DMS53 treated with DMSO at 0.1 percent for 48 hours (cell line): ENCODE results near the gene ESPNL.

Experiments used
- DNase-seq: peaks from one replicate; lab custom pipeline; 2025; ENCODE audit not compliant: unreplicated experiment; lab: John Stamatoyannopoulos, UW

The ESPNL gene

DNA sequence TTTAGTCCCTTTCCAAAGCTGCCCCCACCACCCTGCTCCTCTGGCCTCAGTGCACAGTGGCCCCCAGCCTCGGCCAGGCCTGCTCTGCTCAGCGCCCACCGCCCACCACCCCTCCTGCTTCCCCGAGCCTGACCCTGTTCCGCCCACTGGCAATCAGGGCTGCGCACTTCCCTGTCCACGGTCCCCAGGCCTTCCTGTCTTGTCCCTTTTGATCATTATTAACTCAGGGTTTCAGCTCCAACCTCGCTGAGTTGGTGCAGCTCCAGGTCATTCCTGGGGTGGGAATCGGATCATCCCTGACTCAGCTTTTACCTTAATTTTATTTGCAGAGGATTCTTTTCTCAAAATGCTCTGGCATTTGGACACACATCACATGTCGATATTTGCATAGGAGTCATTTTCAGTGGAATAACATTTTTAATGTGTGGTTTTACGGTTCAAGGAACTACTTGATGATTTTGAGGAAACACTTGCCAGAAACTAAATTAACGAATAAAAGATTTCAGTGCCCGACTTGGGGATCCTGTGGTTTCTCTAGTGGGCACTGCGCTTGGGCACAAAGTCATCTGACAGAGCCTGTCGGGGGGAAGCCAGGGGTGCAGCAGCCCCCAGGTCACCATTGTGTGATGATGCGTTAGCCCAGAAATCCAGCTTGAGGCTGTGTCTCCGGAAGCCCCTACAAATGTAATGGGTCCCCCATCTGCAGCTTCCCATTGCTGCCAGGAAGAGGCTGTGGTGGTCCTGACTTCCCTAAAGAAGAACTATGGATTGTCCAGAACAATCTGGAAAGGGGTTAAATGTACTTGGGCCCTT, 1.0 kb upstream of the ESPNL start:
- DNase-seq = no peak

DNA sequence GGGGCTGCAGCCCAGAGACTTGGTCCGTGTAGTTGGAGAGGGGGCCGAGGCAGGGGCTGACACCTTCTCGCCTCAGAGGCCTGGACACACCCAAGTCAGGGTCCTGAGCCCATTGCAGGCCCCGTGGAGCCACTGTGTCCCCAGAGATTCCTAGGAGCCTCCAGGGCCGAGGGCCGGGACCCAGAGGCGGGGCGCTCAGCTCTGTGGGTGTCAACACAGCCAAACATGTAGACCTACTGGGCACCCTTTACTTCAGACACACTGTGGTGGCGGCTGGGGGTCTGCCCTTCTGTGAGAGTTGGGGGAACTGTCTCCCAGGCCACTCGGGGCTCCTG, 459 bp upstream of the ESPNL start:
- DNase-seq = no peak

DNA sequence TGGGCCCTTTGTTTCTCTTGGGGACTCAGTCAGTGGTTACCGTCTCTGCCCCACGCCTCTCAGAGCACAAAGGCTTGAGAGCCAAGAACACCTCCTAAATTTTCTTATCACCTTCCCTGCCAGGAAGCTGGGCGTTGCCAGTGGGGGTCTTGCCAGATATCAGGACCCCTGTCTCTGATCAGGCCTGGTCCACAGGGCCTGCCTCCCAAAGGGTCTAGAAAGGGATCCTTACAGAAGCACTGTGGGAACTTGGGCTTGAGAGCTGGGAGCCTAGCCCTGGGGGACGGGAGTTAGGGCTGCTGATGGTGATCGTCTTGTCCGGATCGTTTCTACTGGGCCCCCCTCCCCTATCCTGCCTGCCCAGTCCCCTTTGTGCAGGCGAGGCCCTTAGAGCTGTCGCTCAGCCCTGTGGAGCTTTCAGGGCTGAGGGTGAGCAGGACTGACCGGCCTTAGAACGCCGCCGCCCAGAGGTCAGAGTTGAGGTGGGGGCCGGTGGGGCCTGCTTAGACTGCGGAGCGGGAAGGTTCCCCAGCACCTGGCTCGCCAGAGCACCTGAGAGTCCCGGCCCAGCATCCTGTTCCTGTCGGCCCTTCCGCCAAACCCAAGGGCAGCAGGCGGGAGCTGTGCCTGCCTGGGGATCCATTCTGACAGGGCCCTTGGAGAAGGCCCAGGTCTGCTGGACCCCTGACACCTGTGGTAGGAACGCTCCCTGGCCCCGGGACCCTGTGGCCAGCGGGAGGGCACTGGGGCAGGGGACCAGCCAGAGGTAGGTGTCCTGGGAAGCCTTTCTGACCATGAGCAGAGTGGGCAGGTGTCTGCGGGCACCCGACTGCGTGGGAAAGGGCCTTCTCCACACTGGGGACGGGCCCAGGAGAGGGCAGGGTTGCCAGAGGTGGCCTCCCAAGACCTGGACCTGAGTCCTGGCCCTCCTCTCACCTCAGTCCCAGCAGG, 956 bp downstream of the ESPNL start:
- no peak for DNase-seq

DNA sequence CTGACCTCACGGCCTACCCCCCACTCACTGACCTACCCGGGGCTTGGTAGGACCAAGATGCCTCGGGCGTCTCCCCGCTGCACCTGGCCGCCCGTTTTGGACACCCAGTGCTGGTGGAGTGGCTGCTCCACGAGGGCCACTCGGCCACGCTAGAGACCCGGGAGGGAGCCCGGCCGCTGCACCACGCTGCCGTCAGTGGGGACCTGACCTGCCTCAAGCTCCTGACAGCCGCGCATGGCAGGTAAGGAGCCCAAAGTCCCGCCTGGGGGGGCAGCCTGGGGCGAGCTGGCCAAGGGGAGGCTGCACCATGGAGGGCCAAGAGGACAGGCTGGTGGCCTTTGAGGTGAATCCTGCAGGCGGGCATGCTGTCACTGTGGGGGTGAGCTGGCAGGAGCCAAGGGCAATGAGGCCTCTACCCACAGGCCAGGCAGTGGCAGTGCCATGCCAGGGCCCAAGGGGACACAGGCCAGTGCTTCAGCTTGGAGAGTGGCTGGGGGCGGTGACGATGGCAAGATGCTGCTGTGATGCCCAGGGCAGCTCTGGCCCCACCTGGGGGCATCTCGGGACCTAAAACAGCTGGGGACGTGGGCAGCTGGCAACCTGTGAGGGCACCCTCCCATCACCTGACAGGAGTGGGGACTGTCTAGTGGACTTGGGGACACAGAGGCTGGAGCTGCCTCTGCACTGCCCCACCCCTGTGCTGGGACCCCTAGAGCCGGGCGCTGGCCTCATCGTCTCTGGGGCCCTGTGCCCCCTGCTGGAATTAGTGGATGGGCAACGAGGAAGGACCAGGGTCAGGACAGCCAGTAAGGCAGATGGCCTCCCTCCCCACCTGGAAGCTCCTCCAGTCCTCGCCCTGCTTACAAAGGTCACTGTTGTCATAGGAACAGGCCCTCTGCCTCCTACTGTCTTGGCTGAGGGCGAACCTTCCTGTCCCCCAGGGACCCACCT, 2.0 kb downstream of the ESPNL start:
- no peak for DNase-seq

DNA sequence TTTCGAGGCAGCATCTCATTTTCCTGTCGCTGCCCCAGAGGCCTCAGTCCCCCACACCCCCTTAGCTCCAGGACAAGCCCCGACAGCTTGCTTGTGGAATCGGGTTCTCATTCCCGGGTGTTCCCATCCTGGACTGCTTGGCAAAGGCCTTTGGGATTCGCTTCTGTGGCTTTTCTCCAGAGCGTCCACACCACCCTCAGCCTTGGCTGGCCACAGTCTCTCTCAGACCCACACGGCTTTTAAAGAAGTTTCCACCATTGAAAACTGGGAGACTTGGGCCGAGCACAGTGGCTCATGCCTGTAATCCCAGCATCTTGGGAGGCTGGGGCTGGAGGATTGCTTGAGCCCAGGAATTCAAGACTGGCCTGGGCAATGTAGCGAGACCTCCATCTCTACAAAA, 2.7 kb downstream of the ESPNL start:
- no peak for DNase-seq

DNA sequence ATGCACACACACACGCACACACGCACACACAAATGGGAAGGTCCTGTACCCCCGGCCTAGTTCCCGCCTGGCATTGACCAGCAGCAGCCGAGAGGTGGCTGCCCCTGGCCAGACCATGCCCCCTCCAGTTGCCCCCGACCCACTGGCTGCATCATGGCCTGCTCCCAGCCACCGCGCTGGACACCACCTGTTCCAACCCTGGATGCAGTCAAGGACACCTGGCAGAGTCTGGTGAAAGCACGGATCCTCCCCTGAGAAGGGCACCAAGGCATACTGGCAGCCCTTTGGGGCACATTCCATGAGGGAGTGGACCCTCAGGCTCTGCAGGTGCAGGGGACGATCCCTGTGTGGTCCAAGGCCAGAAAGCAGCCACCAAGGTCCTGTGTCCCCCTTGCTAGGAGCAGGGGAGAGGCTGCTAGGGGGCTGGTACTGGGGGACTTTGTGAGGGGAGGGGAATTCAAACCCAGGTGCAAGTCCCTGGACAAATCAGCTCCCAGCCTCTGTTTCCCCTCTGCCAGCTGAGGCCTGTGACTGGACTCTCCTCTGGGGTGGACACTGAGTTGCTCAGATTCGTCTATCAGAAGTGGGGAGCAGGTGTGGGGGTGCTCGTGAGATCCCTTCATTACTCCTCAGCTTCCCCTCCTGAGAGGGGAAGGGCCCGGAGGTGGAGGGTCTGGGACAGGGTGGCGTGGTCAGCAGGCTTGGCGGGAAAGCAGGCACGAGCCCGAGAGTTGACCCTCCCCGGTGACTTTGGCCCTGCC, 3.5 kb downstream of the ESPNL start:
- no peak for DNase-seq

DNA sequence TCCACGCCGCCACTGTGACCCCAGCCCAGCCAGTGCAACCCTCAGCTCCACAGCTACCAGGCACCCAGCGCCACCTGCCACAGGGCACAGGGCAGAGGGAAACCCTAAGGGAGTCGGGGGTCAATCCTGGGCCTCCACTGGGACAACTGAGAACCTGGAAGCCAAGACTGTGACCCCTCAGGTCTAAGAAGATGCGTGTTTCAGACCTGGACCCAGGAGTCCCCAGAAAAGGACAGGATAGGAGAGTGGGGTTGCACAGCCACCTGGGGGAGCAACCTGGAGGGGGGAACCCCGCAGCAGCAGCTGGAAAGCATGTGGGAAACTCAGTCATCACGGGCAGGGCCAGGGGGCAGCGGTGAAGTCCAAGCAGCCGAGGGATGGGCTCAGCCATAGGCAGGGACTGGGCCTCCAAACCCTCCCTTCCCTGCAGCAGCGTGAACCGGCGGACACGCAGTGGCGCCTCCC, 4.1 kb downstream of the ESPNL start:
- no peak for DNase-seq

DNA sequence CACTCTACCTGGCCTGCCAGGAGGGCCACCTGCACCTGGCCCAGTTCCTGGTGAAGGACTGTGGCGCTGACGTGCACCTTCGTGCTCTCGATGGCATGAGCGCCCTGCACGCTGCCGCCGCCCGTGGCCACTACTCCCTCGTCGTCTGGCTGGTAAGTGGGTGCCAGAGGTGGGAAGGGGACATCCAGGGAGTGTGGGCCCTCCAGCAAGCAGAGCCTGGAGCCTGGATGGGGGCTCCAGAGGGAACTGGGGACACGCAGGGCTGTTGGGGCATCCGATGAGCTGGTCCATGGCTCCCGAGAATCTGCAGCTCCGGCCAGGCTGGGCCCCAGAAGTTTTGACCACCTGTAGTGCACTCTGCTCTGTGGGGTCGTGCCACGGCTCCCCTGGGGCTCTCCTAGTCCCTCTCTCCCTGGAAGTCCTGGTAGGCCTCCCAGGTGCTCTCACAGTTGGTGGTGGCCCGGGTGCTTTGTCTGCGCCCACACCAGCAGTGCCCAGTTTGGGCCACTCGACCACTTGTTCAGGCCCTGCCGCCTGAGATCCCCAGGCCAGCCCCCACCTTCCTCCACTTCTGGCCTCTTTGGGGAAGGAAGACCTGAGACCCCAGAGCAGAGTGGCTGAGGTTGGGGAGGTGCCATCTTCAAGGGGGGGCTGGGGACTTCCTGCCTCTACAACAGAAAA, 4.7 kb downstream of the ESPNL start:
- DNase-seq = no peak

DNA sequence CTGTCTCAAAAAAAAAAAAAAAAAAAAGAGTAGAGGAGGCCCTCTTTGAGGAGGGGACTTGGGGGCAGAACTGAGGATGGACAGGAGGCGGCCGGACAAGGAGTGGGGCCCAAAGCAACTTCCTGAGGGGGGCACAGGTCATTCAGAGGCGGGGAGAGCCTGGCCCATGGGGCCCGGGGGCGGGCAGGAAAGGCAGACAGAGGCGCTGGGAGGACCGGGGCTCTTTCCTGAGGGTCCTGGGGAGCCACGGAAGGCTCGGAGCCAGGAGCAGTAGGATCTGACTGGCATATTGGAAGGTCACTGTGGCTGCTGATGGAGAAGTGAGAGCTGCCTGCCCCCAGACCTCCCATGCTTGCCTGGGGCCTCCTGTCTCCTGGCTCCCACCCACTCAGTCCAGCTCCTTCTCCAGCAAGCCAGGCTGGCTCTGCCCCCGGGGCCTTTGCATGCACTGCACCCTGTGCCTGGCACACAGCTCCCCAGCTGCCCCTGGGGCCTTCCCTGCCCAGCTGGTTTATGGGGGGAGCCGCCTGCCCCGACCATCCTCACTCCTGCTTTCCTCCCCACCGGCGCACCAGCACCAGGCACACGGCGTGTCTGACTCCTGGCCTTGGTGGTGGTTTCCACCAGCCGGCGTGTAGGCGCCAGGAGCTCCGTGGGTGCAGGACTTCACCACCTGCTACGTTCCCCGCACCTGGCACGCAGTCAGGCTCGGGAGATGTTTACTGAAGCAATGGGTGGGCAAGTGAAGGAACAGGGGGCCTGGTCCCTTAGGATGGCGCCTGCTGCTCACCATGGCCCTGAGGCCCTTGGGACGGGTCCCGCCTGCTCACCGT, 5.6 kb downstream of the ESPNL start:
- DNase-seq = no peak

DNA sequence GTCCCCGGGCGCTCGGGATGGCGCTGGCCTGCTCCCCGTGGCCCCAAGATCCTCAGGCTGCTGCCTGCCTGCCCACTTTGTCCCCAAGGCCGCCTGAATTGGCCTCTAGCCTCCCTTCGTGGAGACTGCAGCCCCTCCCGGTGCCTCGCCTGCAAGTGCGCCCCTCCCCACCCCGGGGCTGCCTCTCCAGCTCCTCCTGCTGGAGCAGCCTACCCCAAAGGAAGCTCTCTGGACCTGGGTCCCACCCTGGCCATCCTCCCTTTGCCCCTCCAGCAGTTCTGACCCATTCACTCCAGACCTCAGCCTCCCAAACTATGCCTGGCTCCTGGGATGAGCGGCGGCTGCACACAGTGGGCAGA, 6.2 kb downstream of the ESPNL start:
- DNase-seq = no peak

DNA sequence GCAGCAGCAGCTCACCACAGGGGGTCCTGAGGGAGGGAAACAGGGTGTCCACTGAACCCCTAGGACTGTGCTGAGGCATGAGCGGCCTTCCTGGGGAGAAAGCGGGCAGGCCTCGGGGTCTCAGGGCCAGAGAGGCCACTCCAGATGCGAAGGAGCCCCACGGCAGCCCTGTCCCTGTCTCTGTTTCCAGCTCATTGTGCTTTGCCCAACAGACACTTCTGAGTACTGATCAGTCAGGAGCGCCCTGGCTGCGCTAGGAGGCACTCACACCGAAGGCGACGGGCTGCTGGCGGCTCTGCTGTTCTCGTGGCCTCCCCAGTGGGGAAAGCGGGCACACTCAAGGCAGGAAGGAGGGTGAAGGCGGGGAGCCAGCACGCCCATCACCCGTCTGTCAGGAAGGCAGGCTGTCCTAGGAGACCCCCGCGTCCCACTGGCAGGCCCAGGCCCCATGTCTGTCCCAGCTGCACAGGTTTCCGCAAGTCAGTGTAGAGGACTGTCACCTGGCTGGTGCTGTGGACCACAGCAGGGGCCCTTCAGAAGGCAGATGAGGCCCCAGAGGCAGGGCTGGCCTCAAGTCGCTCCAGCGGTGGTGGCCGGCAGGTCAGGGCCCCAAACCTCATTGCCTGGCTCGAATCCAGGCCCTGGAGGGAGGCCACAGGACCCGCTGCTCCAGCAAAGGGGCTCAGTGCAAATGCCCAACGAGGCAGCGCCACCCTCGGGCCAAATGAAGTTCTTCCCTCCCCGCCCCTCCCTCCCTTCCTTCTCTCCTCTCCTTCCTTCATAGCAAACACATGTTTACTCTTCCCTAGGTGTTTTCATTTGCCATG, 6.8 kb downstream of the ESPNL start:
- peak; percentile 85 for DNase-seq

DNA sequence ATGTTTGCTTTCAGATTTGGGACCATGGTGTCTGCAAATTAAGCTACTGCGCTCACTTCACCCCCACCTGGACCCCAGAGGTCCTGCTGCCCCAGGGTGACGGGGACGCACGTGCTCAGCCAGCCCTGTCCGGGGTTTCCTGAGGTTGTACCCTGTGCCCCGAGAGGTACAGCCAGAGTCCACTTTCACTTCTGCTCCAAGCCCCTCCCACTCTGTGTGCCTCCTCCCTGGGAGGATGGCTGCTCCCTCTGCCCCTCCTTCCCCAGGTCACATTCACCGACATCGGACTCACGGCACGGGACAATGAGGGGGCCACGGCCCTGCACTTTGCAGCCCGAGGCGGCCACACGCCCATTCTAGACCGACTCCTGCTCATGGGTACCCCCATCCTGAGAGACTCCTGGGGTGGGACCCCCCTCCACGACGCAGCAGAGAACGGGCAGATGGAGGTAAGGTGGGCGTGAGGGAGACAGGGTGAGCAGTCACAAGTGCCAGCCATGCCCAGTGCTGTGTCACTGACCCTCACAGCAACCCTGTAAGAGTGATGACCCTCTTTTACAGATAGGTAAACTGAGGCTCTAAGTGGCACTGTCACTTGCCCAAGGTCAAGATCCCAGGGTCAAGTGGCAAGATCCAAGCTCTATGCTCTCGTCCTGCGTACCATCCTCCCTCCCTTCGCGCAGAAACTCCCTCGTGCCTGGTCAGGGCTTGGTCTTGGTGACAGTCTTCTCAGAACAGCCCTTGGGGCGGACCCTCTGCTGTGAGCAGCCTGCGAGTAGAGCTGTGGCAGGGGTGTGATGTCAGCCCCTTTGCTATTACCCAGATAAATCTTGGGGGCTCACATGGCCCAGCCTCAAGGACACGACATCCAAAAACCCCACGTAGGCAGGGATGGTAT, 7.6 kb downstream of the ESPNL start:
- DNase-seq = peak; percentile 85

DNA sequence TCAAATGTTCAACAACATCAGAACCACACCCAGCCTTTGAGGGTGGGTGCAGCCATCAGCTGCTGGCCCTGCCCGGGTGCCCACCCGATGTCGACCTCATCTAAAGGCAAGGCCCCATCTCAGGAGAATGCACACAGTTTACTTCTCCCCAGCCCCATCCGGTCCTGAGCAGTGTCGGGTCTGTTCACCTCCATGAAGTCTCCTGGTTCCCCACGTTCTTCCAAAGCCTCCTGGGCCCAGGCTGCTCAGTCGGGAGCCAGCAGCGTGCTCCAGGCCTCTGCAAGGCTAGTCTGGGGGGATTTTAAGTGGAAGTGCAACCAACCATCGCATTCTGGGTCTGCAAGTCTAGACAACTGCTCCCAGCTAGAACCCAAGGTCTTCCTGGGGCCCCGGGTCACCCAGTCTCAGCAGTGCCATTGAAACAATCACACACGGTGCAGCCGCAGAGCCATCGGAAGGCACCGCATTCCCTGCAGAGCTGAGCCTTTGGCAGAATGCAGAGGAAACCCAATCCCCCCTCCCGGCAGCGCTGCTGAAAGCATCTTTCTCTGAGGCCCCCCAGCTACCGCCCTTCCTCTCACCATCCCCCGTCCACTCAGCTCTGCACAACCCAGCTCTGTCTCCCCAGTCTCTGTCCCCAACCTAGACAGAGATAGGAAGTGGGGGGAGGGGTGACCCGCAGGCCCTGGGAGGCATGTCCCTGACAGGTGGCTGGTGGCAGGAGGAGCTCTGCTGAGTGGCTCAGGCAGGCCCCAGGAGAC, 8.5 kb downstream of the ESPNL start:
- DNase-seq = peak; percentile 81

DNA sequence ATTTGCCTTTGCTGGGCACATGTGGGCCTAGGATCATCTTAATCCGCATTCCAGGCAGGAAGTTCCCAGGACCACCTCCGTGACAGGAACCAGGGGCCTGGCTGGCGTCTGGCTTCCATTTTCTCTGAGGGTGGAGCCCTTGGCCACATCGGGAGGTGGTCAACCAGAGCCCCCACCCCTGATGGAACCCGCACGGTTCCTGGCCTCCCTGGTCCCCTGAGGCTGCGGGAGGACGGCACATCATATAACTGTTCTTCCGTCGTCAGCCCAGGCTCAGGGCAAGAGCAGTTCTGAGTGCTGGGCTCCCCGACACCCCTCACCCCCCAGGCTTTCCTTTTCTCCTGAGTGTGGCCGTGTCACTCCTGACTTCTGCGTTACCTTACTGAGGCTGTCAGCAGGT, 13.5 kb downstream of the ESPNL start:
- DNase-seq = no peak

DNA sequence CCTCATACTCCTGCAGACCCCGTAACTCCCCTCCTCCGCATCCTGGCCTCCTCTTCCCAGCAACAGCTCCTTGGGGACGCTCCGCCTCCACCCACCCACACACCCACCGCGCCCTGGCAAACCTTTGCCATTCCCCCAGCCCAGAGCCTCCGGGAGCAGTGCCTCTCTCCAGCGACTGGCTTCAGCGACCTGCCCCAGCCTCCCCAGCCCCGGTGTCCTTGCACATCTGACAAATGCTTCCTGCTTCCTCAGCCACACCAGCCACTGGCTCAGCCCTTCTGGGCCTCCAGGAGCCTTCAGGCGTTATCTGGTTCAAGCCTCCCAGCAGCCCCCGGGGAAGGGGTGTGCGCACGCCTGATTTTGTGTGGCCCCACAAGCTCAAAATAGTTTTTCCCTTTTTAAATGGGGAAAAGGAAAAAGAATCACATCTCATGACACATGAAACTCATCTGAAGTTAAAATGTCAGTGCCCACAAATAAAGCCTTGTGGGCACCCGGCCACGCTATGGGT, 14.2 kb downstream of the ESPNL start:
- DNase-seq = no peak
